GM12892 (cell line): ENCODE data around the gene KRT82.

Experiments used
- POLR2A ChIP-seq: IDR thresholded peaks from 2 replicates; pipeline ENCODE4 v1.6.1; 2011; ENCODE audit warnings: low read depth, low read length, control low read depth
- TAF1 ChIP-seq: IDR thresholded peaks from 2 replicates; pipeline ENCODE4 v1.6.1; 2011; ENCODE audit warnings: low read depth, mild to moderate bottlenecking, control low read depth, low read length, borderline replicate concordance

DNA sequence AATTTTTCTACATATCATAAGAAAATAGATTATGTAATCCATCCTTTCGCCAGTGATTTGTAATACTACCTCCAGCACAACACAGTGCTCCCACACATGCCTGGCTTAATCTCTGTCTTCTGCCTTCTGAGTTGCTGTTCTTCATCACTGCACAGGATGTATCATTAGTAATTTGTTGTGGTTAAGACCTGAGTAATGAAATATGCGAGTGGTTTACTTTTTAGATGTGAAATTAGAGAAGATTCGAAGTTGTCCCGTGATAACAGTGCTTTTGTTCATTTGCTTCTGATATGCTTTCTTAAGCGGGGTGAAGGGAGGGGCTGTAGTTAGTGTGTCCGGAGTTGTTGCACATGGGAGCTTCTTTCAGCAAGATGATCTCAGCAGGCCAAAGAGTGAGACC lies 56.9 kb downstream of the KRT82 start:
- TF ChIP-seq TAF1 (no peak), POLR2A (no peak)
